ENCODE measurements around the gene GOPC. TPM values are rescaled to one million over a fixed set of nuclear protein-coding genes. Genes with fewer than 3 reads are reported as not detected.

Gene GOPC
- total RNA-seq, 1 donor = 81.6 TPM

DNA sequence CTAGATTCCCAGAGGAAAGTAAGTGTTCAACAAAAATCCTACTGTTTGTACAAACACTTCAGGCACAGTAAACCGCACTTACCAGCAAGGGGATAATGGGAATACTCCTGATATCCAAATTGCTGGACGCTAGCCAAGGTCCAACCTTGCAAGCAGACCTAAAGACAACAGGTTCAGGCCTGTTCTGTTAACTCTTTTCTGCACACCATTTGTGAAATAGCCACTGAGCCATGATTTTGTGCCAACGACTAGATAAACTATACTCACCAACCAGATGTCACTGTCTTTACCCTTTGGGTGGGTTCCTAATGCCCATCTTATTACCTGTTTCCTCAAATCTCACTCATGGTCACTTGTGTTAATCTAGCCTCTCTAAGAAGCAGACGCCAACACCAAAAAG, 43.5 kb downstream of the GOPC start:
- TF ChIP-seq, protein P1, sequence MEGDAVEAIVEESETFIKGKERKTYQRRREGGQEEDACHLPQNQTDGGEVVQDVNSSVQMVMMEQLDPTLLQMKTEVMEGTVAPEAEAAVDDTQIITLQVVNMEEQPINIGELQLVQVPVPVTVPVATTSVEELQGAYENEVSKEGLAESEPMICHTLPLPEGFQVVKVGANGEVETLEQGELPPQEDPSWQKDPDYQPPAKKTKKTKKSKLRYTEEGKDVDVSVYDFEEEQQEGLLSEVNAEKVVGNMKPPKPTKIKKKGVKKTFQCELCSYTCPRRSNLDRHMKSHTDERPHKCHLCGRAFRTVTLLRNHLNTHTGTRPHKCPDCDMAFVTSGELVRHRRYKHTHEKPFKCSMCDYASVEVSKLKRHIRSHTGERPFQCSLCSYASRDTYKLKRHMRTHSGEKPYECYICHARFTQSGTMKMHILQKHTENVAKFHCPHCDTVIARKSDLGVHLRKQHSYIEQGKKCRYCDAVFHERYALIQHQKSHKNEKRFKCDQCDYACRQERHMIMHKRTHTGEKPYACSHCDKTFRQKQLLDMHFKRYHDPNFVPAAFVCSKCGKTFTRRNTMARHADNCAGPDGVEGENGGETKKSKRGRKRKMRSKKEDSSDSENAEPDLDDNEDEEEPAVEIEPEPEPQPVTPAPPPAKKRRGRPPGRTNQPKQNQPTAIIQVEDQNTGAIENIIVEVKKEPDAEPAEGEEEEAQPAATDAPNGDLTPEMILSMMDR (IDR thresholded peaks at IDR 0.05; ENCODE audit: insufficient read depth, low read depth, low read length) = no peak
- no peak for DNase-seq (ENCODE audit: low read depth)
- H3K4me3 ChIP-seq (ENCODE audit: low read depth, low read length) = no peak overlapping the region

DNA sequence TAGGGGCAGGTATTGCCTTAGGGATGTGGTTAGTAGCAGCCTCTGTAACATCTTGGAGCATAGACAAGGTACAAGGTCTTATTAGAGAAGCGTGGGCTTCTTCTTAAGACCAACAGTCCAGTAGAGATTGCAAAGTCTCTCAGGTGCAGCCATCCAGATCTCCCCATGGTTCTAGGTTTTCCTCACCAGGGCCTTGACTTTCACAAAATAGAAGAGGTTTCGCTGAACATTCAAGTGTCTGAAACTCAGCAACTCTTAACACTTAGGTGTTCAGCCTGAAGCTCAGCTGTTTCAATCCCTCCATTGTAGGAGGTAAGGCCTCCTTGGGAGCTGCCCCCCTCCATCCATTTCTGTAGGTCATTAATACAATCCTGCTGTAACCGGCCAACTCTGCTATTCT, 44.4 kb downstream of the GOPC start:
- TF ChIP-seq, protein P1 (IDR thresholded peaks at IDR 0.05; ENCODE audit: insufficient read depth, low read depth, low read length) = no peak
- no peak overlapping the region for H3K4me3 ChIP-seq (ENCODE audit: low read depth, low read length)
- no peak for DNase-seq (ENCODE audit: low read depth)

DNA sequence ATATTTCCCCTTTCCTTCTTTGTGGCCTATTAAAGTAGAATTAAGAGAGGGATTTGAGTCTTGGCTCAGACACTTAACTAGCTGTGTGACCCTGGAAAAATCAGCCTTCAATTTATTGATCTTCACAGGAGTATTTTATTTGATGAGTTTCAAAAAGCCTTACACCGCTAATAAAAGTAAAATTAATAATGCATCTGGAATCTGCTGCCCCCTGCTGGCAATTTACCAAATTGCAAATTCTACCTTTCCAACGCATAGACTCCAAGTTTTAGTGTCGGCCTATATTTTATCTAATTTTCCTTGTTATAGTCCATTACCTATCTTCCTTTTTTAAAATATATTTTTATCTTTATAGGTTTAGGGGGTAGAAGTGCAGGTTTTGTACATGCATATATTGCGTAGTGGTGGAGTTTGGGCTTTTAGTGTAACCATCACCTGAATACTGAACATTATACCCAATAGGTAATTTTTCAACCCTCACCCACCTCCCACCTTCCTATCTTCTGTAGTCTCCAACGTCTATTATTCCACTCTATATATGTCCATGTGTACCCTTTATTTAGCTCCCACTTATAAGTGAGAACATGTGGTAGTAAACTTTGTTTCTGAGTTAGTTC, 46.3 kb downstream of the GOPC start:
- TF ChIP-seq, protein P1 (IDR thresholded peaks at IDR 0.05; ENCODE audit: insufficient read depth, low read depth, low read length) = peak; percentile 70
- DNase-seq (ENCODE audit: low read depth) = peak; percentile 50
- no peak overlapping the region for H3K4me3 ChIP-seq (ENCODE audit: low read depth, low read length)

DNA sequence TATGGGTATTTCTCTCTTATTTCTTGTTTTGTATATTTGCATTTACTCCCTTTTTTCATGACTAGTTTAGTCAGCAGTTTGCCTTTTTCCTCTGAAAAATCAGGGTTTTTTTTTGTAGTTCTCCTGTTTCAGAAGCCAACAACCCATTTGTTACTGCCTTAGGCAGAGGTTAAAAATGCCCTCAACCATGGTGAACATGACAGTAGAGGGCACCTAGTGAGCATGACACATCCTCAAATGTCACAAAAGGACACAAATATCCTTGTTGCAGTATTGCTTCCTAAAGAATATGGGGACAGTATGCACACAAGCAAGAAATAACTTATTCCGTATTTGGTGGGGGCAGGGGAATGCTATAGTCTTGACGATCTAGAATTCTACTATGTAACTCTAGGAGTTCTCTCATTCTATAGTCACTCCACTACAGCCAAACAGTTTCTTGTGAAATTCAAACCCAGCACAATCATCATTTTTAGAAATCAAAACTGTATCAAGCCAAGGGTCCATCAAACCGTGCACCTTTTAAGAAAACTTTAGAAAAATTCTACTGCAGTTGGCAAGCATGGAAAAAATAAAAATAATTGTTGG, 47.0 kb downstream of the GOPC start:
- DNase-seq (ENCODE audit: low read depth) = no peak
- TF ChIP-seq, protein P1 (IDR thresholded peaks at IDR 0.05; ENCODE audit: insufficient read depth, low read depth, low read length) = no peak
- no peak overlapping the region for H3K4me3 ChIP-seq (ENCODE audit: low read depth, low read length)

DNA sequence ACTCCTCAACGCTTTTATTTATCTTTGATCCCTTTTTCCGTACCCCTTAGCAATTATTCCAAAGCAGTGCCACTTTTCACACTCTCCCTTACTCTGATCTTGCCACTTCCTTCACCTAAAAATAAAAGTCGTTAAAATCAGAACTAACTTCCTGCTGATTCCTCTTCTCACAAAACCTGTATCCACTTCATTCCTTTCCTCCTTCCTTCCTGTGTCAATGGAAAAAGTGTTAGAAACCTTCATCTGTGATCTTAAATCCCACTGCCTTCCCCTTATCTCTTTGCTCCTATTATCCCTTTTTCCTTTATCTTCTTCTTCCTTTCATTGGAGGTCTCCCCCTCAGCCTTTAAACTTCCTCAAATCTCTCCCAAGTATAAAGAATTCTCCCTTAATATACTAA, 49.2 kb downstream of the GOPC start:
- TF ChIP-seq, protein P1 (IDR thresholded peaks at IDR 0.05; ENCODE audit: insufficient read depth, low read depth, low read length) = no peak

DNA sequence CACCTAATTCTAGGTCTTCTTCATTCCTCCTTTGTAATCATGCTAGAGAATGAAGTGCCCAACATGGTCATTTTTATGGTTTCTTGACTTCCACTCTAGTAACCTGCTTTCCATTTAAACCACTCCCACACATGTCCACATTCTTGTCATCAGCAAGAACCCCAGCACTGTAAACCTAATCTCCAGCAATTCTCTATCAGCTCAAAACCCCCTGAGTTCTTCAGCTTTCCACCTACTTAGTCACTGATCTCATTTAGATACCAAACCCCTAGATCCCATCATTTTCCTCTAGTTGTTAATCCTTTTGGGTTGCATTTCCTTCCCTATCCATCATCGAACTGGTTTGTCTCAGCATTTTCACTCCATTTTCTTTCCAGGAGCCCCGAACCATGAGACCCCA, 49.7 kb downstream of the GOPC start:
- H3K4me3 ChIP-seq (ENCODE audit: low read depth, low read length) = no peak overlapping the region
- TF ChIP-seq, protein P1 (IDR thresholded peaks at IDR 0.05; ENCODE audit: insufficient read depth, low read depth, low read length) = no peak
- DNase-seq (ENCODE audit: low read depth) = peak; percentile 62

More for the DNA sequence above, 49.2 kb downstream of the GOPC start:
- H3K4me3 ChIP-seq (ENCODE audit: low read depth, low read length) = no peak overlapping the region
- no peak for DNase-seq (ENCODE audit: low read depth)
